Subcutaneous abdominal adipose tissue (tissue), 5 donors: Measurements from ENCODE around the gene SH3PXD2B.
"Not testable (repeated sequence)": the region's sequence is repeated elsewhere in the genome, so short reads cannot be mapped to it uniquely, and the experiment has no call there.

Experiments
- H3K27ac ChIP-seq: one replicate; pipeline ENCODE4 v1.7.0; 2013; ENCODE audit warnings: low read depth, mild to moderate bottlenecking, inconsistent platforms, low read length, moderate library complexity
- H3K27me3 ChIP-seq, 5 donors: one replicate each; pipeline ENCODE4 v1.7.0; 2013; ENCODE audit warnings: low read length in 5 of 5, inconsistent platforms in 1 of 5; ENCODE audit not compliant: control insufficient read depth in 5 of 5, insufficient read depth in 4 of 5
- H3K36me3 ChIP-seq, 5 donors: one replicate each; pipeline ENCODE4 v1.7.0; 2013; ENCODE audit warnings: low read length in 5 of 5; ENCODE audit not compliant: control insufficient read depth in 5 of 5, insufficient read depth in 5 of 5
- H3K4me1 ChIP-seq, 5 donors: one replicate each; pipeline ENCODE4 v1.7.0; 2013; ENCODE audit warnings: low read length in 5 of 5, mild to moderate bottlenecking in 3 of 5, moderate library complexity in 1 of 5; ENCODE audit not compliant: control insufficient read depth in 5 of 5, insufficient read depth in 5 of 5
- H3K4me3 ChIP-seq, 5 donors: one replicate each; pipeline ENCODE4 v1.7.0; 2013; ENCODE audit warnings: low read length in 5 of 5, low read depth in 1 of 5
- H3K9ac ChIP-seq, 5 donors: one replicate each; pipeline ENCODE4 v1.7.0; 2013; ENCODE audit warnings: low read length in 5 of 5, mild to moderate bottlenecking in 4 of 5, moderate library complexity in 3 of 5
- H3K9me3 ChIP-seq, 5 donors: one replicate each; pipeline ENCODE4 v1.7.0; 2013; ENCODE audit warnings: low read length in 5 of 5; ENCODE audit not compliant: control insufficient read depth in 5 of 5
- donor health status: healthy.
- donor health status: healthy.
- donor health status: healthy.
- donor health status: healthy.
- donor health status: healthy.

Gene SH3PXD2B

GRCh38 chr5:172336676-172337285, 117.5 kb downstream of the SH3PXD2B start:
- H3K4me1 ChIP-seq: no peaks in the 10 kb centered on the region
- H3K36me3 ChIP-seq: peaks cover 0 to 33% (median 11%) of the 10 kb centered on the region in 5 donors
- H3K27ac ChIP-seq: no peak overlapping the region
- no peaks in the 10 kb centered on the region for H3K27me3 ChIP-seq
- H3K9ac ChIP-seq: no peak overlapping the region
- no peaks in the 10 kb centered on the region for H3K9me3 ChIP-seq
- H3K4me3 ChIP-seq: no peak overlapping the region

- no peaks in the 10 kb centered on the region for H3K9me3 ChIP-seq
- H3K36me3 ChIP-seq: peaks cover 0 to 32% (median 11%) of the 10 kb centered on the region in 5 donors
- H3K27ac ChIP-seq: no peak overlapping the region
- H3K27me3 ChIP-seq: no peaks in the 10 kb centered on the region
- no peak overlapping the region for H3K9ac ChIP-seq
- no peak overlapping the region for H3K4me3 ChIP-seq
- no peaks in the 10 kb centered on the region for H3K4me1 ChIP-seq
These were observed 118.1 kb downstream of the SH3PXD2B start for GRCh38 chr5:172336264-172336663.

- Histone ChIP-seq H3K9ac (no peak overlapping the region), H3K27ac (no peak overlapping the region), H3K36me3 (peaks cover 0 to 28% (median 11%) of the 10 kb centered on the region in 5 donors), H3K27me3 (no peaks in the 10 kb centered on the region), H3K9me3 (no peaks in the 10 kb centered on the region), H3K4me3 (no peak overlapping the region), H3K4me1 (no peaks in the 10 kb centered on the region)
These were observed 118.6 kb downstream of the SH3PXD2B start for GRCh38 chr5:172335721-172336120.

- no peaks in the 10 kb centered on the region for H3K4me1 ChIP-seq
- no peaks in the 10 kb centered on the region for H3K27me3 ChIP-seq
- no peaks in the 10 kb centered on the region for H3K9me3 ChIP-seq
- no peak overlapping the region for H3K4me3 ChIP-seq
- no peak overlapping the region for H3K27ac ChIP-seq
- no peak overlapping the region for H3K9ac ChIP-seq
- peaks cover 0 to 21% (median 7%) of the 10 kb centered on the region in 5 donors for H3K36me3 ChIP-seq
These were observed 119.7 kb downstream of the SH3PXD2B start for GRCh38 chr5:172334641-172335040.

- Histone ChIP-seq H3K9ac (no peak overlapping the region), H3K27ac (no peak overlapping the region), H3K9me3 (no peaks in the 10 kb centered on the region), H3K27me3 (no peaks in the 10 kb centered on the region), H3K4me3 (no peak overlapping the region), H3K4me1 (no peaks in the 10 kb centered on the region), H3K36me3 (peaks cover 0 to 17% (median 4%) of the 10 kb centered on the region in 5 donors)
These were observed 120.1 kb downstream of the SH3PXD2B start for GRCh38 chr5:172334196-172334595.

GRCh38 chr5:172326901-172327300, 127.4 kb downstream of the SH3PXD2B start:
- H3K4me3 ChIP-seq, H3K27me3 ChIP-seq, H3K9me3 ChIP-seq, H3K9ac ChIP-seq, H3K4me1 ChIP-seq, H3K36me3 ChIP-seq, H3K27ac ChIP-seq: not testable (repeated sequence)

GRCh38 chr5:172325452-172325851, 128.9 kb downstream of the SH3PXD2B start:
- H3K27me3 ChIP-seq: peaks cover 0 to 3% (median 0%) of the 10 kb centered on the region in 5 donors
- H3K4me3 ChIP-seq: no peak overlapping the region
- peaks cover 0 to 5% (median 0%) of the 10 kb centered on the region in 5 donors for H3K4me1 ChIP-seq
- H3K9ac ChIP-seq: no peak overlapping the region
- H3K9me3 ChIP-seq: no peaks in the 10 kb centered on the region
- H3K27ac ChIP-seq: no peak overlapping the region
- H3K36me3 ChIP-seq: no peaks in the 10 kb centered on the region

- H3K4me1 ChIP-seq: peaks cover 0 to 12% (median 7%) of the 10 kb centered on the region in 5 donors
- no peak overlapping the region for H3K9ac ChIP-seq
- H3K36me3 ChIP-seq: no peaks in the 10 kb centered on the region
- no peak overlapping the region for H3K27ac ChIP-seq
- no peaks in the 10 kb centered on the region for H3K9me3 ChIP-seq
- no peak overlapping the region for H3K4me3 ChIP-seq
- H3K27me3 ChIP-seq: peaks cover 0 to 3% (median 0%) of the 10 kb centered on the region in 5 donors
These were observed 132.0 kb downstream of the SH3PXD2B start for GRCh38 chr5:172322028-172322965.

- H3K9ac ChIP-seq: no peak overlapping the region
- no peaks in the 10 kb centered on the region for H3K36me3 ChIP-seq
- H3K27me3 ChIP-seq: peaks cover 0 to 3% (median 0%) of the 10 kb centered on the region in 5 donors
- H3K27ac ChIP-seq: no peak overlapping the region
- peaks cover 0 to 12% (median 7%) of the 10 kb centered on the region in 5 donors for H3K4me1 ChIP-seq
- no peaks in the 10 kb centered on the region for H3K9me3 ChIP-seq
- H3K4me3 ChIP-seq: no peak overlapping the region
These were observed 132.7 kb downstream of the SH3PXD2B start for GRCh38 chr5:172321593-172321992.
